SK-N-SH treated with all-trans-retinoic acid at 6 μM for 48 hours (cell line): Measurements from ENCODE around the gene PKD1.

ENCODE experiments used
- ATAC-seq: fragments of 200-7000 bp; cut with Tn5 transposase; 3 replicates; pipeline ENCODE4 v1.9.1; 2020; ENCODE audit warnings: mild to moderate bottlenecking, moderate library complexity
- ARNTL ChIP-seq: fragments of 450-650 bp; formaldehyde crosslinking; IDR thresholded peaks from 2 replicates; pipeline ENCODE4 v1.5.0; 2020; ENCODE audit warnings: low read depth, mild to moderate bottlenecking, moderate library complexity, borderline replicate concordance
- BACH2 ChIP-seq: fragments of 250-450 bp; sonication (Bioruptor Pico); IDR thresholded peaks from 2 replicates; pipeline ENCODE4 v1.9.0; 2021; ENCODE audit warnings: mild to moderate bottlenecking, borderline replicate concordance
- CSDC2 ChIP-seq: fragments of 250-450 bp; sonication (Bioruptor Pico); IDR thresholded peaks from 2 replicates; pipeline ENCODE4 v1.5.0; 2020; ENCODE audit warnings: mild to moderate bottlenecking, moderate library complexity
- ESRRG ChIP-seq: fragments of 250-450 bp; sonication (Bioruptor Pico); IDR thresholded peaks from 2 replicates; pipeline ENCODE4 v1.6.1; 2021; ENCODE audit warnings: mild to moderate bottlenecking
- GLIS3 ChIP-seq: fragments of 250-450 bp; sonication (Bioruptor Pico); IDR thresholded peaks from 2 replicates; pipeline ENCODE4 v1.5.0; 2020; ENCODE audit warnings: mild to moderate bottlenecking, moderate library complexity
- ISL1 ChIP-seq: fragments of 250-450 bp; sonication (Bioruptor Pico); IDR thresholded peaks from 2 replicates; pipeline ENCODE4 v2.1.2; 2022; ENCODE audit warnings: mild to moderate bottlenecking, moderate library complexity
- OSR1 ChIP-seq: fragments of 250-450 bp; sonication (Bioruptor Pico); IDR thresholded peaks from 2 replicates; pipeline ENCODE4 v1.8.0; 2022; ENCODE audit warnings: moderate library complexity, mild to moderate bottlenecking, inconsistent platforms
- PPARA ChIP-seq: fragments of 250-450 bp; sonication (Bioruptor Pico); IDR thresholded peaks from 2 replicates; pipeline ENCODE4 v1.5.0; 2020; ENCODE audit warnings: mild to moderate bottlenecking, borderline replicate concordance
- RARB ChIP-seq: fragments of 250-450 bp; sonication (Bioruptor Pico); IDR thresholded peaks from 2 replicates; pipeline ENCODE4 v1.8.0; 2021; ENCODE audit warnings: mild to moderate bottlenecking, moderate library complexity
- SNAI2 ChIP-seq: fragments of 250-450 bp; sonication (Bioruptor Pico); IDR thresholded peaks from 2 replicates; pipeline ENCODE4 v1.5.0; 2020; ENCODE audit warnings: mild to moderate bottlenecking, moderate library complexity
- TOX ChIP-seq: fragments of 250-450 bp; sonication (Bioruptor Pico); IDR thresholded peaks from 2 replicates; pipeline ENCODE4 v1.8.0; 2021; ENCODE audit warnings: mild to moderate bottlenecking, moderate library complexity, borderline replicate concordance
- ZC3H10 ChIP-seq: fragments of 250-450 bp; sonication (Bioruptor Pico); IDR thresholded peaks from 2 replicates; pipeline ENCODE4 v1.5.1; 2021; ENCODE audit warnings: mild to moderate bottlenecking, moderate library complexity
- ZNF8 ChIP-seq: fragments of 450-650 bp; formaldehyde crosslinking; IDR thresholded peaks from 2 replicates; pipeline ENCODE4 v1.5.0; 2020; ENCODE audit warnings: mild to moderate bottlenecking, moderate library complexity
- TF ChIP-seq, protein P1 (sequence below): fragments of 250-450 bp; sonication (Bioruptor Pico); IDR thresholded peaks from 2 replicates; pipeline ENCODE4 v1.5.1; 2020; ENCODE audit warnings: low read depth, mild to moderate bottlenecking, moderate library complexity
- TF ChIP-seq, protein P2 (sequence below): fragments of 250-450 bp; sonication (Bioruptor Pico); IDR thresholded peaks from 2 replicates; pipeline ENCODE4 v1.5.1; 2021; ENCODE audit warnings: mild to moderate bottlenecking, moderate library complexity
- TF ChIP-seq, protein P3 (sequence below): fragments of 250-450 bp; sonication (Bioruptor Pico); IDR thresholded peaks from 2 replicates; pipeline ENCODE4 v1.8.0; 2020; ENCODE audit warnings: mild to moderate bottlenecking, moderate library complexity, borderline replicate concordance
- TF ChIP-seq, protein P4 (sequence below): fragments of 250-450 bp; sonication (Bioruptor Pico); IDR thresholded peaks from 2 replicates; pipeline ENCODE4 v1.5.0; 2020; ENCODE audit warnings: mild to moderate bottlenecking, moderate library complexity
- TF ChIP-seq, protein P5 (sequence below): fragments of 250-450 bp; sonication (Bioruptor Pico); IDR thresholded peaks from 2 replicates; pipeline ENCODE4 v1.8.0; 2021; ENCODE audit warnings: low read depth, mild to moderate bottlenecking, moderate library complexity, borderline replicate concordance

PKD1 gene

DNA sequence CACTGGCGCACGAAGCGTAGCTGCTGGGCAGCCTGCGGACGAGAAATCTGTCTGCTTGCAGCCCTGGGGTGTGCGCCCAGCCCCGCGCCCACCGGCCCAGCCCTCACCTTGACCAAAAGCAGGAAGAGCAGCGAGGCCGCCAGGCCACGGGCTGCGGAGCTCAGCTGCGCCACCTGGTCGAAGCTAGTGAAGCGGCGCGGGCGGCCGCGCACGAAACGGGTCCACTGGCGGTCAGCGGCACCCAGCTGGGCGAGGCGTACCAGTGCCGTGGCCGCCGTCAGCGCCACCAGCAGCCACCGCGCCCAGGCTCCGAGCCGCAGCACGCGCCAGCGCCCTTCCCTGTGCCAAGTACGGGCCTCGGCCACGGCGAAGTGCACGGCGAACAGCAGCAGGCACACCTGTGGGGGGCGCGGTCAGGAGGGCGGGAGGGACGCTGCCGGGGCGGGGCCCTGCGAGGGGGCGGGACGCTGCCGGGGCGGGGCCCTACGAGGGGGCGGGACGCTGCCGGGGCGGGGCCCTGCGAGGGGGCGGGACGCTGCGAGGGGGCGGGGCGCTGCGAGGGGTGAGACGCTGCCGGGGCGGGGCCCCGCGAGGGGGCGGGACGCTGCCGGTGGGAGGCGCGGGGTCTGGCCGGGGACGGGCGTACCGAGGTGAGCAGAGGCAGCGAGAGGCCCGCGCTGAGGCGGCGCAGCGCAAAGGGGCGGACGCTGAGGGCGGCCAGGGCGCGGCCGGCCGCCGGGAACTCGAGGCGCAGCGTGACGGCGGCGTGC is 44.7 kb downstream of the PKD1 start (continued):
- no peak for TF ChIP-seq SNAI2 (CRISPR knock-in tag)
- TF ChIP-seq ISL1 (CRISPR knock-in tag) = no peak
- no peak for TF ChIP-seq ZNF8 (CRISPR knock-in tag)
- no peak for TF ChIP-seq ZC3H10 (CRISPR knock-in tag)
- TF ChIP-seq ESRRG (CRISPR knock-in tag) = no peak
- TF ChIP-seq, protein P1, sequence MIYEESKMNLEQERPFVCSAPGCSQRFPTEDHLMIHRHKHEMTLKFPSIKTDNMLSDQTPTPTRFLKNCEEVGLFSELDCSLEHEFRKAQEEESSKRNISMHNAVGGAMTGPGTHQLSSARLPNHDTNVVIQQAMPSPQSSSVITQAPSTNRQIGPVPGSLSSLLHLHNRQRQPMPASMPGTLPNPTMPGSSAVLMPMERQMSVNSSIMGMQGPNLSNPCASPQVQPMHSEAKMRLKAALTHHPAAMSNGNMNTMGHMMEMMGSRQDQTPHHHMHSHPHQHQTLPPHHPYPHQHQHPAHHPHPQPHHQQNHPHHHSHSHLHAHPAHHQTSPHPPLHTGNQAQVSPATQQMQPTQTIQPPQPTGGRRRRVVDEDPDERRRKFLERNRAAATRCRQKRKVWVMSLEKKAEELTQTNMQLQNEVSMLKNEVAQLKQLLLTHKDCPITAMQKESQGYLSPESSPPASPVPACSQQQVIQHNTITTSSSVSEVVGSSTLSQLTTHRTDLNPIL (CRISPR knock-in tag) = no peak
- no peak for TF ChIP-seq BACH2 (CRISPR knock-in tag)
- TF ChIP-seq OSR1 (CRISPR knock-in tag) = no peak
- TF ChIP-seq, all 23 proteins: peak for 0

DNA sequence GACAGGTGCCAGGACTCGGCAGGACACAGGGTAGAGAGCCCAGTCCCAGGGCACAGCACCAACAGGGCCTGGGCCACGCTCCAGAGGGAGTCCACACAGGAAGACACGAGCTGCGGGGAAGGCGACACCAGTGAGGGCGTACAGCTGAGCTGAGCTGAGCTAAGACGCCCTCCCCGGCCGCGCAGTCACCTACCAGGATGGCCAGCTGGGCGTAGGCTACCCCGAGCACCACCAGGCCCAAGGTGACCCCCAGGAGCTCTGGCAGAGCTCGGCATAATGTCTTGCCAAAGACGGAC is 45.3 kb downstream of the PKD1 start:
- ATAC-seq = no peak
- TF ChIP-seq, protein P2, sequence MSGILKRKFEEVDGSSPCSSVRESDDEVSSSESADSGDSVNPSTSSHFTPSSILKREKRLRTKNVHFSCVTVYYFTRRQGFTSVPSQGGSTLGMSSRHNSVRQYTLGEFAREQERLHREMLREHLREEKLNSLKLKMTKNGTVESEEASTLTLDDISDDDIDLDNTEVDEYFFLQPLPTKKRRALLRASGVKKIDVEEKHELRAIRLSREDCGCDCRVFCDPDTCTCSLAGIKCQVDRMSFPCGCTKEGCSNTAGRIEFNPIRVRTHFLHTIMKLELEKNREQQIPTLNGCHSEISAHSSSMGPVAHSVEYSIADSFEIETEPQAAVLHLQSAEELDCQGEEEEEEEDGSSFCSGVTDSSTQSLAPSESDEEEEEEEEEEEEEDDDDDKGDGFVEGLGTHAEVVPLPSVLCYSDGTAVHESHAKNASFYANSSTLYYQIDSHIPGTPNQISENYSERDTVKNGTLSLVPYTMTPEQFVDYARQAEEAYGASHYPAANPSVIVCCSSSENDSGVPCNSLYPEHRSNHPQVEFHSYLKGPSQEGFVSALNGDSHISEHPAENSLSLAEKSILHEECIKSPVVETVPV (CRISPR knock-in tag) = no peak
- TF ChIP-seq, protein P3, sequence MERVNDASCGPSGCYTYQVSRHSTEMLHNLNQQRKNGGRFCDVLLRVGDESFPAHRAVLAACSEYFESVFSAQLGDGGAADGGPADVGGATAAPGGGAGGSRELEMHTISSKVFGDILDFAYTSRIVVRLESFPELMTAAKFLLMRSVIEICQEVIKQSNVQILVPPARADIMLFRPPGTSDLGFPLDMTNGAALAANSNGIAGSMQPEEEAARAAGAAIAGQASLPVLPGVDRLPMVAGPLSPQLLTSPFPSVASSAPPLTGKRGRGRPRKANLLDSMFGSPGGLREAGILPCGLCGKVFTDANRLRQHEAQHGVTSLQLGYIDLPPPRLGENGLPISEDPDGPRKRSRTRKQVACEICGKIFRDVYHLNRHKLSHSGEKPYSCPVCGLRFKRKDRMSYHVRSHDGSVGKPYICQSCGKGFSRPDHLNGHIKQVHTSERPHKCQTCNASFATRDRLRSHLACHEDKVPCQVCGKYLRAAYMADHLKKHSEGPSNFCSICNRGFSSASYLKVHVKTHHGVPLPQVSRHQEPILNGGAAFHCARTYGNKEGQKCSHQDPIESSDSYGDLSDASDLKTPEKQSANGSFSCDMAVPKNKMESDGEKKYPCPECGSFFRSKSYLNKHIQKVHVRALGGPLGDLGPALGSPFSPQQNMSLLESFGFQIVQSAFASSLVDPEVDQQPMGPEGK (CRISPR knock-in tag) = no peak
- TF ChIP-seq, protein P4, sequence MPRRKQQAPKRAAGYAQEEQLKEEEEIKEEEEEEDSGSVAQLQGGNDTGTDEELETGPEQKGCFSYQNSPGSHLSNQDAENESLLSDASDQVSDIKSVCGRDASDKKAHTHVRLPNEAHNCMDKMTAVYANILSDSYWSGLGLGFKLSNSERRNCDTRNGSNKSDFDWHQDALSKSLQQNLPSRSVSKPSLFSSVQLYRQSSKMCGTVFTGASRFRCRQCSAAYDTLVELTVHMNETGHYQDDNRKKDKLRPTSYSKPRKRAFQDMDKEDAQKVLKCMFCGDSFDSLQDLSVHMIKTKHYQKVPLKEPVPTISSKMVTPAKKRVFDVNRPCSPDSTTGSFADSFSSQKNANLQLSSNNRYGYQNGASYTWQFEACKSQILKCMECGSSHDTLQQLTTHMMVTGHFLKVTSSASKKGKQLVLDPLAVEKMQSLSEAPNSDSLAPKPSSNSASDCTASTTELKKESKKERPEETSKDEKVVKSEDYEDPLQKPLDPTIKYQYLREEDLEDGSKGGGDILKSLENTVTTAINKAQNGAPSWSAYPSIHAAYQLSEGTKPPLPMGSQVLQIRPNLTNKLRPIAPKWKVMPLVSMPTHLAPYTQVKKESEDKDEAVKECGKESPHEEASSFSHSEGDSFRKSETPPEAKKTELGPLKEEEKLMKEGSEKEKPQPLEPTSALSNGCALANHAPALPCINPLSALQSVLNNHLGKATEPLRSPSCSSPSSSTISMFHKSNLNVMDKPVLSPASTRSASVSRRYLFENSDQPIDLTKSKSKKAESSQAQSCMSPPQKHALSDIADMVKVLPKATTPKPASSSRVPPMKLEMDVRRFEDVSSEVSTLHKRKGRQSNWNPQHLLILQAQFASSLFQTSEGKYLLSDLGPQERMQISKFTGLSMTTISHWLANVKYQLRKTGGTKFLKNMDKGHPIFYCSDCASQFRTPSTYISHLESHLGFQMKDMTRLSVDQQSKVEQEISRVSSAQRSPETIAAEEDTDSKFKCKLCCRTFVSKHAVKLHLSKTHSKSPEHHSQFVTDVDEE (CRISPR knock-in tag) = no peak
- TF ChIP-seq, all 23 proteins: peak for 0

DNA sequence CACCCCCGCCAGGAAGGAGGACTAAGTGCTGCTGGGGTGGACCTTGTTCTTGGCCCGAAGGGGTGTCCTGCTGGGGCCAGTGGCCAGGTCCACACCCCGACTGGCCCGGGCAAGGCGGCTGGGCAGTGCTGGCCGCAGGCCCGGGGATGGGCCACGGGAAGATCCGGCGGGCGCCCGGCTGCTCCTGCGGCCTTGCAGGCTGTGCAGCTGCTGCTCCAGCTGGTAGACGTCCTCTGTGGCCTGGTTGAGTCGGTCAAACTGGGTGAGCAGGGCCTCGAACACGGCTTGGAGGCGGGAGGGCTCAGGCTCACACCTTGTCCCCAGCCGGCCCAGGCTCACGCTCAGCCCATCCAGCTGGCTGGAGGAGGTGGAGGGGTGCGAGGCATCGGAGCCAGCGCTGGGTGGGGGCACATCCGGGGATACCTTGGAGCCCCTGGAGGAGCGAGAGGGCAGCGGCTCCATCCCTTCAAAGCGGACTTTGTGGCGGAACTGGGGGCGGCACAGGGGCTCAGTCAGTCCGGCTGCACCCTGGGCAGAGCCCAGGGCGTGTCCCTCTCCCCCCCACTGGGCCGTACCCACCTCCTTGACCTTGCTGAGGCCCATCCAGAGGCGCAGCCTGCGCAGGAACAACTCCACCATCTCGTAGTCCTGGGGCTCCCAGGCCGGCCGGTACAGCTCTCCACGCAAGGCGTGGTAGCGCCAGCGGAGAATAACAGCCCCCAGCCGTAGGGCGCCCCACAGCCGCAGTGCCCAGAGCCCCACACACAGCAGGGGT is 45.8 kb downstream of the PKD1 start:
- ATAC-seq = no peak; the same call in 2 of the 3 replicates

DNA sequence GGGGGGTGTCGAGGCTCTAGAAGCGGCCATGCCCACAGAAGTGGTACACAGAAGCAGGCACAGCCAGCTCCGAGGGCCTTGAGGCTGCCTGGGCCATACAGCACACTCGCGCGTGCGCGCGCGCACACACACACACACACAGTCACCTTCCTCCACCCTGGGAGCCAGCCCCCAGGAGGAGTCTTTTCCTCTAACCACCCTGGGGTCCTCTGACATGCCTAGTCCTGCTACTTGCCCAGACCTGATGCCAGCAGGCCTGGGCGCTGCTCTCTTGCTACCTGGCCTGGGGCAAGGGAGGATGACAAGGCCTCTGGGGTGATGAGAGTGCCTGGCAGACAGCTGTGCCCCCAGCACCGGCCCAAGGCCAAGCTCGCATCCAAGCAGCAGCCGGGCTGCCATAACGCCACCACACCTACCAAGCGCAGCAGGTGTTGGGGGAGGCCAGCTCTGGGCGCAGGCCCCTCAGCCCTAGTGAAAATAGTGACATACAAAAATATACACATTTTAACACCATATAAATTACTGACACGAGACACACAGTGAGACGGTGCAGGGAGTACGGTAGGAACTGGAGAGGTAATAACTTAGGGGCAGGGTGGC is 46.8 kb downstream of the PKD1 start:
- no peak for ATAC-seq
- TF ChIP-seq ARNTL (no peak), CSDC2 (CRISPR knock-in tag) (no peak), ZNF8 (CRISPR knock-in tag) (no peak), GLIS3 (CRISPR knock-in tag) (no peak), PPARA (CRISPR knock-in tag) (no peak), TOX (CRISPR knock-in tag) (no peak)
- TF ChIP-seq, protein P5, sequence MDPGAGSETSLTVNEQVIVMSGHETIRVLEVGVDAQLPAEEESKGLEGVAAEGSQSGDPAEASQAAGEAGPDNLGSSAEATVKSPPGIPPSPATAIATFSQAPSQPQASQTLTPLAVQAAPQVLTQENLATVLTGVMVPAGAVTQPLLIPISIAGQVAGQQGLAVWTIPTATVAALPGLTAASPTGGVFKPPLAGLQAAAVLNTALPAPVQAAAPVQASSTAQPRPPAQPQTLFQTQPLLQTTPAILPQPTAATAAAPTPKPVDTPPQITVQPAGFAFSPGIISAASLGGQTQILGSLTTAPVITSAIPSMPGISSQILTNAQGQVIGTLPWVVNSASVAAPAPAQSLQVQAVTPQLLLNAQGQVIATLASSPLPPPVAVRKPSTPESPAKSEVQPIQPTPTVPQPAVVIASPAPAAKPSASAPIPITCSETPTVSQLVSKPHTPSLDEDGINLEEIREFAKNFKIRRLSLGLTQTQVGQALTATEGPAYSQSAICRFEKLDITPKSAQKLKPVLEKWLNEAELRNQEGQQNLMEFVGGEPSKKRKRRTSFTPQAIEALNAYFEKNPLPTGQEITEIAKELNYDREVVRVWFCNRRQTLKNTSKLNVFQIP (CRISPR knock-in tag) = no peak
- TF ChIP-seq, protein P1 (CRISPR knock-in tag) = no peak
- TF ChIP-seq, protein P3 (CRISPR knock-in tag) = no peak
- TF ChIP-seq, protein P4 (CRISPR knock-in tag) = no peak

More for the DNA sequence above, 45.8 kb downstream of the PKD1 start:
- TF ChIP-seq RARB (CRISPR knock-in tag) = no peak
